Measurements from ENCODE around the gene TMEM179B. TPM values are rescaled to one million over a fixed set of nuclear protein-coding genes. Genes with fewer than 3 reads are reported as not detected.

Gene TMEM179B
- total and polyA plus RNA-seq, 2 of the 13 experiments (the other 11 are each of a cell fraction or from before 2014, with no cell fraction given), result 24.8 to 25.7 TPM

GRCh38 chr11:62805961-62806441 lies 18.8 kb downstream of the TMEM179B start:
- ChIA-PET POLR2A (interaction anchor here (0.7 to 5.7 kb wide), 19 partner anchors 8 to 100 kb away, joined by 3 to 53 read pairs (median 6); partner anchors contain the start of genes POLR2G, SLC3A2, STX5 and TAF6L), CTCF (ENCODE audit: low intra/inter-chr PET ratio, low total read pairs) (no interaction called here)
- FAIRE-seq, result no peak
- Histone ChIP-seq H2AFZ (ENCODE audit: low read length) (no peak overlapping the region), H3K27me3 (ENCODE audit: control insufficient read depth in 1 of 2, insufficient read depth in 2 of 2, low read length in 2 of 2) (no peaks in the 10 kb centered on the region; a peak in 1 of 5 replicates), H3K27ac (ENCODE audit: extremely low read length, insufficient read depth, low read length) (peak overlapping the region; percentile 58), H4K20me1 (ENCODE audit: insufficient read depth, low read length) (no peaks in the 10 kb centered on the region; the same call in 1 of the 2 replicates), H3K4me3 (replicated peaks in 1 of 3; ENCODE audit: insufficient read depth in 1 of 3, low read depth in 2 of 3, low read length in 3 of 3) (peak overlapping the region; percentile 55 to 92 (median 57); a peak in 4 of 6 replicates), H3K4me1 (ENCODE audit: insufficient read depth, low read length) (peaks cover 24% of the 10 kb centered on the region), H3K9me3 (ENCODE audit: low read length) (no peaks in the 10 kb centered on the region), H3K36me3 (replicated peaks in 1 of 2; ENCODE audit: control insufficient read depth in 1 of 2, insufficient read depth in 2 of 2, low read length in 2 of 2) (peaks cover 6 to 21% of the 10 kb centered on the region in 2 experiments; a peak in 3 of 5 replicates), H3K9ac (ENCODE audit: insufficient read depth, low read depth, low read length) (peak overlapping the region; percentile 70), H3K4me2 (ENCODE audit: low read depth, low read length) (peak overlapping the region; percentile 90), H3K79me2 (ENCODE audit: insufficient read depth, low read length) (peaks cover 18% of the 10 kb centered on the region)
- in situ Hi-C loops (cut with HindIII; ENCODE audit: extremely low pct_ligation_motif_present, low pct_unique_long_range_greater_than_20kb), result no loop called here
- 93% methylated on average over 11 of the region's 12 CpGs for WGBS (ENCODE audit: low lambda C conversion rate)
- ATAC-seq, result no peak
- intact Hi-C loops (cut with micrococcal nuclease; ENCODE audit: unreplicated experiment), result loop anchor here (1.0 to 2.0 kb wide), 2 partner anchors 19 to 25 kb away; partner anchors contain the start of gene TMEM179B
- BruUV-seq (replicated peaks), result no TSS peak
- DNase-seq (ENCODE audit: low spot score), result no peak
- TF ChIP-seq SRY (CRISPR knock-in tag; IDR thresholded peaks at IDR 0.05) (no peak), REXO4 (CRISPR knock-in tag; IDR thresholded peaks at IDR 0.05; ENCODE audit: borderline replicate concordance) (no peak)

GRCh38 chr11:62806611-62807121 lies 19.5 kb downstream of the TMEM179B start:
- H3K9ac ChIP-seq (ENCODE audit: insufficient read depth, low read depth, low read length), result no peak overlapping the region
- peaks cover 1 to 14% of the 10 kb centered on the region in 2 experiments; a peak in 3 of 5 replicates for H3K36me3 ChIP-seq (replicated peaks in 1 of 2; ENCODE audit: control insufficient read depth in 1 of 2, insufficient read depth in 2 of 2, low read length in 2 of 2)
- DNase-seq (ENCODE audit: low spot score), result no peak
- H3K4me2 ChIP-seq (ENCODE audit: low read depth, low read length), result no peak overlapping the region
- no peak for ATAC-seq
- BruUV-seq (replicated peaks), result no TSS peak
- no peak overlapping the region for H3K4me3 ChIP-seq (replicated peaks in 1 of 3; ENCODE audit: insufficient read depth in 1 of 3, low read depth in 2 of 3, low read length in 3 of 3)
- no peaks in the 10 kb centered on the region for H3K9me3 ChIP-seq (ENCODE audit: low read length)
- H4K20me1 ChIP-seq (ENCODE audit: insufficient read depth, low read length), result no peaks in the 10 kb centered on the region; the same call in 1 of the 2 replicates
- CTCF ChIA-PET (ENCODE audit: low intra/inter-chr PET ratio, low total read pairs), result no interaction called here
- no peaks in the 10 kb centered on the region; a peak in 1 of 5 replicates for H3K27me3 ChIP-seq (ENCODE audit: control insufficient read depth in 1 of 2, insufficient read depth in 2 of 2, low read length in 2 of 2)
- POLR2A ChIA-PET, result interaction anchor here (1.1 to 5.7 kb wide), 12 partner anchors 13 to 74 kb away, joined by 3 to 53 read pairs (median 6); partner anchors contain the start of genes POLR2G, SLC3A2, STX5 and TAF6L
- H3K27ac ChIP-seq (ENCODE audit: extremely low read length, insufficient read depth, low read length), result no peak overlapping the region
- H2AFZ ChIP-seq (ENCODE audit: low read length), result no peak overlapping the region
- TF ChIP-seq CEBPB (IDR thresholded peaks at IDR 0.05; ENCODE audit: borderline replicate concordance, low read depth, low read length), result peak; percentile 42; the same call in 1 of the 2 replicates
- TF ChIP-seq BATF2 (CRISPR knock-in tag; IDR thresholded peaks at IDR 0.05), result no peak
- 94% methylated on average over 5 of the region's 5 CpGs for WGBS (ENCODE audit: low lambda C conversion rate)
- intact Hi-C loops (cut with micrococcal nuclease; ENCODE audit: unreplicated experiment), result no loop called here
- FAIRE-seq, result no peak
- in situ Hi-C loops (cut with HindIII; ENCODE audit: extremely low pct_ligation_motif_present, low pct_unique_long_range_greater_than_20kb), result no loop called here
- H3K4me1 ChIP-seq (ENCODE audit: insufficient read depth, low read length), result peaks cover 31% of the 10 kb centered on the region
- peaks cover 18% of the 10 kb centered on the region for H3K79me2 ChIP-seq (ENCODE audit: insufficient read depth, low read length)
